GM10847 (cell line): ENCODE measurements around the gene CD4.

Experiments used
- POLR2A ChIP-seq: IDR thresholded peaks from 2 replicates; pipeline ENCODE4 v1.6.1; 2011; ENCODE audit not compliant: insufficient read length; ENCODE audit errors: extremely low read depth

CD4 gene

DNA sequence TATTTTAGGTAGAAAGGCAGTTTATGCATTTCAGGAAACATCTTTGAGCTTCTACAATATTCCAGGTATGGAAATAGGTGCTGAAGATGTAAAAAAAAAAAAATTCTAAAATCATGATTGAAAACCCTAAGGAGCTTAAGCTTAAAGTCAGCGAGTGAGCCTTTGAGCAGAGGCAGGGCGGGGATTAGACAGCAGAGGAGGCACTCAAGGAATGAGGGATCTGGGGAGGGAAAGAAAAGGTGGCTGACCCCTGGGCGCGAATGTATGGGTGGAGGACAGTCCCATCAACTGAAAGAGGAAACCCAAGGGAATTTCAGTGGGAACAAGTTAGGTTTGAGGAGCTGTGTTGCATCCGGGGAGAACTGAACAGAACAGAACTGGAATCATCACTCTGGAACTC lies 29.6 kb upstream of the CD4 start:
- no peak for TF ChIP-seq POLR2A

DNA sequence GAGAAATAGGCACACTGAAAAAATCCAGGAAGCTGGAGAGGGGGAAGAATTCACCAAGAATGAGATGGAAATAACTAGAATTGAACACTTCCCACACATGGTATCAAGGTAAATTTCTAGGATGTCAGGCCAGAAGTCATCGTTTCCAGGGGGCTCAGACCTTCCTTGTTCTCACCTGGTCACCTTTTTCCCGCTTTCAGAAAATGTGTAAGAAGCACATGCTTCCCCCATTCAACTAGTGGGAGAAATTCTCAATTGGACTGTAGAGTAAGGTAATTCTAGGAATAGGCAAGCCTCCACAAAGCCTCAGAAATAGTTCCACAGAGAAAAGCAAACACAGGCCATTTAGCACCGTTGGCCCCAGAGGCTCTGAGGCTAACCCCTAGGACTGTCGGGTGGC lies 25.9 kb upstream of the CD4 start:
- TF ChIP-seq POLR2A = no peak

DNA sequence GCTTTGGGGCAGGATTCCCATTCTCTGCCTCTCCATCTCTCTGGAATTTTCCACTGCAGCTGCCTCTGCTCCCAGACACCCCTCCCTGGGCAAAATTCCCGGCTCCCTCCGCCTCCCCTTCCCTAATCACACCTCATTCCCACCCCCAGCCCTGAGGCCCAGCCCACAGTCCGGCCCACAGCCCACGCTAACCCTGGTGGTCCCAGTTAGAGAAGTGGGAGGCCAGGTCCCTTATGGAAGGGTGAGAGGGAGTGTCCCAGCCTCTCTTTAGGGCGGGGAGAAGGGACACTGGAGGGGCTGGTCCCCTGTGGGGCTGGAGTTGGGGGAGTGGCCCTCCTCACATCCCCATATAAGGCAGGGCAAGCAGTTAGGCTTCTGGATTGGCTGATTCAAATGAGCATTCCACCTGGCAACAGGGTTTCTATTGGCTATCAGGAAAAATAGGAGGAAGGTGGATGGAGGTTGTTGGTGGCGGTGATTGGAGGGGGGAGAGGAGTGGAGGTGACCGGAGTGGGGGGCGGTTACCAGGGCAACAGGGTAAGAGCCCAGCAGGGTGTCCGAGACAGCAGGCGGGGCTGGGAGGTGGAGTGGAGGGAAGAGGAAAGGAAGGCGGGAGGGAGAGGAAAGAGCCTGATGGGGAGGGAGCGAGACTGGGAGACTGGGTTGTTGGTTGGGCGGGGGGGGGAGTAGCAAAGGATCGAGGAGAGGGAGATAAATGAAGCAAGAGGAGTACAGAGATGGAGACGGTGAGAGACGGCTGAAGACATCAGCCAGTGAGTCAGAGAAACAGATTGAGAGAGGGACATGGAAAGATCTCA lies 25.1 kb upstream of the CD4 start:
- no peak for TF ChIP-seq POLR2A

DNA sequence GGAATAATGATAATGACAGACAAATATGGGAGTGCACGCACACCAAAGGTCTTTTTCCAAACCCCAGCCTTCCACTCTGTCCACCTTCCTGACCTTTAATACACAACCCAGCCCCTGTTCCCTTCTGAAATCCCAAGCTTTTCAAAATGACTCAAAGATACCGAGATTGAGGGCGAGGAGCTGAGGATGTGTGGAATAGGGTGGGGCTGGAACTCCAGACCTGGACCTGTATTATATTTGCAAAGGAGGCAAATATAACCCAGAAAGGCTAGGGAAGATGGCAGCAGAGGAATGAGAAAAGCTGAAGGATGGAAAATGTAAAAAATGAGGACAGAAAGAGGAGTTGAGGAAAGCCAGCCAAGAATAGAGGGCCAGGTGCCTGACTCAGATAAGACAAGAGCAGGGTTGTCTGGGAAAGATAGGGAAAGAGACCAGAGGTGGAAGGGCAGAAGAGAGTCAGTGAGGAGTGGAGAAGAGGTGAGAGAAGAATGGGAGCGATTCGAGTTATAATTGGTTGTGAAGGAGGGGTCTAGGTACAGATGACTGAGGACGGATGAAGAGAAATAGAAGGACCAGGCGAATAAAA lies 24.2 kb upstream of the CD4 start:
- TF ChIP-seq POLR2A = no peak

- peak; percentile 66 for TF ChIP-seq POLR2A
These were observed 23.4 kb upstream of the CD4 start, which contains the start of gene PTMS for GRCh38 chr12:6765634-6766581. Gene PTMS (plus strand): TSS chr12:6766363. CDS start chr12:6766706, 343 bp downstream.

DNA sequence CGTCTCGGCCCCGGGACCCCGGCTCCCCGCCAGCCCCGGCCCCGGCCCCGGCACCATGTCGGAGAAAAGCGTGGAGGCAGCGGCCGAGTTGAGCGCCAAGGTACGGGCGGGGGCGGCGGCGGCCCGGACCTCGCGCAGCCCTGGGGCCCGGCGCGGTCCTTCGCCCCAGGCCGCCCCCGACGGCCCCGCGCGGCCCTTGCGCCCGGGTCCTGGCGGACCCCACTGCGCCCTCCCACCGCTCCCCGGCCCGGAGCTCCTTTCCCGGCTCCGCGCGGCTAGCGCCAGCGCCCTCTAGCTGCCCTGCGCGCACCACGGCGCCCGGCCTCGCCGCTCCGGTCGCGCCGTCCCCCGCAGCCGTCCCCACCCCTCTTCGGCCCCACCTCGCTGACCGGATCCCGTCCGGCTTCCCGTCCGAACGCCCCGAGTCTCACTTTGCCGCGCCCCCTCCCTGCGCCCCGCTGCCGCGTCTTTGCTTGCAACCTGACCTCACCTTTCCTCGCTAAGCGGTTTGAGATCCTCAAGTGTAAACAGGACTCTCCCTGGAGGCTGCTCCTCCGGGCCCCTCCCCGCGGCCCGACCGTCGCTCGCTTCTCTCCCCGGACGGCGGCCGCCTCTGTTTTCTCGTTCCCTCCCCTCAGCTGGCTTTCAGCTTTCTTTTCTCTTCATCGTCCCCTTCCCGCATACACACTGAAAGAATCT lies 22.5 kb upstream of the CD4 start:
- no peak for TF ChIP-seq POLR2A

DNA sequence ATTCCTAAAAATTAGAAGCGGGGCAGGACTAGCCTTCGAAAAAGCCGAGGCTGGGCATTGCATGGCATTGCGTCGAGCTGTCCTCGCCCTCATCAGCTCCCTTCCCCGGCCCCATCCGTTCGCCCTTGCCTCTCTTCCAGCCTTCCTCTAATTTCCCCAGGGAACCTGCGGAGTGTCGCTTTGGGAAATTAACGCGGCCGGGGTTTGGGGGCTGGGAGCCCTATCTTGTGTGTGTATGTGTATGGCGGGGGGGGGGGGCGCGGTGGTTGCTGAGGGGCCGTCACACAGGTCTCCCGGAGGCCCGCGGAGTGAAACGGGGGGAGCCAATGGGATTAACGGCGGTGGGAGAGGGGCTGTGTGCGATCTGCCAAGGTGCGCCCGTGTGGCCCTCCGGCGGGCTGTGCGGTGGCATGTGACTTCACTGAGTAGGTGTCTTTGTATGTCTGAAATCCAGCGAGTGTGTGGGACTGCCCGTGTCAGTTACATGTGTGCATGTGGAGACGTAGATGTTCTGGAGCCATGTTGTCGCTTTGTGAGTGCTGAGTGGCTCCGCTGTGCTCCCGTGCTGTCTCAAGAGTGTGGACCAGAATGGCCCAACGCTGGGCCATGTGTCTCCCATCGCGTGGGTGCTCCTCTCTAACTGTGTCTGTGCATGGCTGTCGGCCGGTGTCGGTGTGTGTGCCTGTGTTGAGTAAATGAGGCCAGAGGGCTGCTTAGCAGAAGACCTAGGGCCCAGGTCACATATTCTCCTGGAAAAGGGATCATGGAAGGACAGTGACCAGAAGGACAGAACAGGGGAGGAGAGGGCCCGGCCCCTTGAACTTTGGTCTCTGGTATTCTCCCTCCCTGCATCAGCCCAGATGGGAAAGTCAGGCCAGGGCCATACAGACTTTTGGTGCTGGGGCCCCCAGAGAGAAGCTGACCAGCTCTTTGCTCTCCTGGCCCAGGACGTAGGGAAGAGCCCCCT lies 21.7 kb upstream of the CD4 start:
- no peak for TF ChIP-seq POLR2A

GRCh38 chr12:6768437-6768914 lies 20.9 kb upstream of the CD4 start:
- TF ChIP-seq POLR2A = no peak

DNA sequence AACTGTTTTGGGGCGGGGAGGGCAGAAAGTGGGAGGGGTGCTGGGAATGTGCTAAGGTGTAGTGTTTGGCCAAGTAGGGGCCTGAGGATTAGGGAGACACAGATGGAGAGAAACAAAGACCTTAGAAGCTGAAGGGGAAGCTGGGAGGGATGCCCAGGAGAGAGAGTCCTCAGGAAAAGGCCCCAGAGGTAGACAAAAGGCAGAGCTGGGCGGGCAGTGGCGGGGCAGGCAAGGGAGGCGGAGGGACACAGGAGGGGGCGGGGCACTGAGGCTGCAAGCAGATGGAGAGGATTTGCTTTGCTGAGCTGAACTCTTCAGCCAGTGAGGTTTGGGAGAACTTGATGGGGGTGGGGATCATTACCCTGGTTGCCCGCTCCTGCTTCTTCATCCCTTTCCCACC lies 20.3 kb upstream of the CD4 start:
- no peak for TF ChIP-seq POLR2A

DNA sequence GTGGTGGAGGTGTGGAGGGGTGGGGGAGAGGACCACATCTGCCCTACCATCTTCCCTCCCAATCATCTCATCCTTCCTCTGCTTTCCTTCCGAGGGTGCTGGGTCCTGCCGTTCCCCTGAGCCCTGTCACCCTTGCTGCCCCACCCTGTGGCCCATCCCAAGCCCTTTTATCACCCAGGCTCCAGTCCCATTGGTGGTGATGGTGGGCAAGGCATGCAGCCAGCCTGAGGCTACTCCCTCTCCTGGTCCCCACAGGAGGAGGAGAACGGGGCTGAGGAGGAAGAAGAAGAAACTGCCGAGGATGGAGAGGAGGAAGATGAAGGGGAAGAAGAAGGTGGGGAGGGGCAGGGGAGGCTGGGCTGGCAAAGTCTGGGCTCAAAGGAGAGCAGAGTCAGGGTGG lies 19.7 kb upstream of the CD4 start:
- TF ChIP-seq POLR2A = no peak

- TF ChIP-seq POLR2A = no peak
These were observed 19.2 kb upstream of the CD4 start for GRCh38 chr12:6770094-6770493.

DNA sequence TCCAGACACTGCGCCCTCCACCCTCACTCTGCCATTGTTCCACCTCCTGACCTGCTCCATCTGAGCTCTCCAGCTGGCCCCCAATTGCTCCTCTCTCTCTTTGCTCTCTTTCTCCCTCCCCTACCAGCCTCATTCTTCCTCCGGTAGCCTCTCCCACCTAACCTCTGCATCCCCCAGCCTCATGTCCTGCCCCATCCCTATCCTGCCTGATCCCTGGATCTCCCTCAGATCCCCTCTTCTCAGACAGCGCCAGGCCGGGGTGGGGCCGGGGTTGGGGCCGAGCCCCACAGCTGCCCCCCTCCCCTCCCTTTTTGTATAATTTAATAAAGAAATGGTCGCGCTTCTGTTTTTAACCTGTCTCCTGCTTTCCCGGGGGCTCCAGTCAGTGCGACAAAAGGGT lies 18.7 kb upstream of the CD4 start:
- no peak for TF ChIP-seq POLR2A

- no peak for TF ChIP-seq POLR2A
These were observed 18.2 kb upstream of the CD4 start for GRCh38 chr12:6771091-6771495.
